BE2C (cell line): ENCODE data around the gene LORICRIN.
A peak's percentile ranks its signal among the peaks of the same experiment; 100 is the strongest.

Experiments used
- DNase-seq: peaks from one replicate; pipeline ENCODE4 v3.0.0-alpha.2; 2020
- H3K27me3 ChIP-seq: fragments of 250-450 bp; sonication (Bioruptor Pico); 2 replicates; pipeline ENCODE4 v1.5.1; 2020; ENCODE audit warnings: mild to moderate bottlenecking
- H3K36me3 ChIP-seq: fragments of 250-450 bp; sonication (Bioruptor Pico); 2 replicates; pipeline ENCODE4 v1.5.1; 2020; ENCODE audit warnings: mild to moderate bottlenecking
- H3K4me1 ChIP-seq: fragments of 250-450 bp; sonication (Bioruptor Pico); 2 replicates; pipeline ENCODE4 v1.5.1; 2020
- H3K4me3 ChIP-seq: 2 replicates; pipeline ENCODE4 v1.5.1; 2011; ENCODE audit warnings: low read depth, low read length
- H3K9me3 ChIP-seq: fragments of 250-450 bp; sonication (Bioruptor Pico); 2 replicates; pipeline ENCODE4 v1.5.1; 2020
- TF ChIP-seq, protein P1 (sequence below): IDR thresholded peaks from 2 replicates; pipeline ENCODE4 v1.5.1; 2012; ENCODE audit warnings: mild to moderate bottlenecking, low read depth, low read length

Gene LORICRIN

DNA sequence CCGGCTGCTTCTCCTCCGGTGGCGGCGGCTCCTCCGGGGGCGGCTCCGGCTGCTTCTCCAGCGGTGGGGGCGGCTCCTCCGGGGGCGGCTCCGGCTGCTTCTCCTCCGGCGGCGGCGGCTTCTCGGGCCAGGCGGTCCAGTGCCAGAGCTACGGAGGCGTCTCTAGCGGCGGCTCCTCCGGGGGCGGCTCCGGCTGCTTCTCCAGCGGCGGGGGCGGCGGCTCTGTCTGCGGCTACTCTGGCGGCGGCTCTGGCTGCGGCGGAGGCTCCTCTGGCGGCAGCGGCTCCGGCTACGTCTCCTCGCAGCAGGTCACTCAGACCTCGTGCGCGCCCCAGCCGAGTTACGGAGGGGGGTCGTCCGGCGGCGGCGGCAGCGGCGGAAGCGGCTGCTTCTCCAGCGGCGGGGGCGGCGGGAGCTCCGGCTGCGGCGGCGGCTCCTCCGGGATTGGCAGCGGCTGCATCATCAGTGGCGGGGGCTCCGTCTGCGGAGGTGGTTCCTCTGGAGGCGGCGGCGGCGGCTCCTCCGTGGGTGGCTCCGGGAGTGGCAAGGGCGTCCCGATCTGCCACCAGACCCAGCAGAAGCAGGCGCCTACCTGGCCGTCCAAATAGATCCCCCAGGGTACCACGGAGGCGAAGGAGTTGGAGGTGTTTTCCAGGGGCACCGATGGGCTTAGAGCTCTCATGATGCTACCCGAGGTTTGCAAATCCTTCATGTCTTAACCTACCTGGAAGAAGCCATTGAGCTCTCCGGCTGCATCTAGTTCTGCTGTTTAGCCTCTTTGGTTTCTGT lies 2.0 kb downstream of the LORICRIN start:
- Histone ChIP-seq H3K4me3 (no peak overlapping the region), H3K9me3 (no peaks in the 10 kb centered on the region), H3K27me3 (peaks cover 64% of the 10 kb centered on the region), H3K36me3 (no peaks in the 10 kb centered on the region), H3K4me1 (no peaks in the 10 kb centered on the region)
- peak; percentile 33 for DNase-seq
- TF ChIP-seq, protein P1, sequence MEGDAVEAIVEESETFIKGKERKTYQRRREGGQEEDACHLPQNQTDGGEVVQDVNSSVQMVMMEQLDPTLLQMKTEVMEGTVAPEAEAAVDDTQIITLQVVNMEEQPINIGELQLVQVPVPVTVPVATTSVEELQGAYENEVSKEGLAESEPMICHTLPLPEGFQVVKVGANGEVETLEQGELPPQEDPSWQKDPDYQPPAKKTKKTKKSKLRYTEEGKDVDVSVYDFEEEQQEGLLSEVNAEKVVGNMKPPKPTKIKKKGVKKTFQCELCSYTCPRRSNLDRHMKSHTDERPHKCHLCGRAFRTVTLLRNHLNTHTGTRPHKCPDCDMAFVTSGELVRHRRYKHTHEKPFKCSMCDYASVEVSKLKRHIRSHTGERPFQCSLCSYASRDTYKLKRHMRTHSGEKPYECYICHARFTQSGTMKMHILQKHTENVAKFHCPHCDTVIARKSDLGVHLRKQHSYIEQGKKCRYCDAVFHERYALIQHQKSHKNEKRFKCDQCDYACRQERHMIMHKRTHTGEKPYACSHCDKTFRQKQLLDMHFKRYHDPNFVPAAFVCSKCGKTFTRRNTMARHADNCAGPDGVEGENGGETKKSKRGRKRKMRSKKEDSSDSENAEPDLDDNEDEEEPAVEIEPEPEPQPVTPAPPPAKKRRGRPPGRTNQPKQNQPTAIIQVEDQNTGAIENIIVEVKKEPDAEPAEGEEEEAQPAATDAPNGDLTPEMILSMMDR, result no peak

DNA sequence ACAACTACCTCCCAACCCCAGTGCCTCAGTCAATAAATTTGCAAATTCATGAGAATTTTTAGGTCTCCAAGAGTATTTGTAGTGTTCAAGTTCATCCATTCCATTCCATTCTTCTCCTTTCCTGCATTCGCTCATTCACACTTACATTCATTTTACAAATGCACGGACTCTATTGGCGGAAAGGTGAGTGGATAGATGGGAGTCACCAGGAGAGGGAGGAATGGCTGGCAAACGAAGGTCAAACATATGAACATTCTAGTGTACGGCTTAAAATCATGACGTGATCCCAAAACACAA lies 2.5 kb downstream of the LORICRIN start:
- Histone ChIP-seq H3K36me3 (no peaks in the 10 kb centered on the region), H3K4me1 (no peaks in the 10 kb centered on the region), H3K27me3 (peaks cover 64% of the 10 kb centered on the region), H3K4me3 (no peak overlapping the region), H3K9me3 (no peaks in the 10 kb centered on the region)
- TF ChIP-seq, protein P1, result no peak
- DNase-seq, result no peak

DNA sequence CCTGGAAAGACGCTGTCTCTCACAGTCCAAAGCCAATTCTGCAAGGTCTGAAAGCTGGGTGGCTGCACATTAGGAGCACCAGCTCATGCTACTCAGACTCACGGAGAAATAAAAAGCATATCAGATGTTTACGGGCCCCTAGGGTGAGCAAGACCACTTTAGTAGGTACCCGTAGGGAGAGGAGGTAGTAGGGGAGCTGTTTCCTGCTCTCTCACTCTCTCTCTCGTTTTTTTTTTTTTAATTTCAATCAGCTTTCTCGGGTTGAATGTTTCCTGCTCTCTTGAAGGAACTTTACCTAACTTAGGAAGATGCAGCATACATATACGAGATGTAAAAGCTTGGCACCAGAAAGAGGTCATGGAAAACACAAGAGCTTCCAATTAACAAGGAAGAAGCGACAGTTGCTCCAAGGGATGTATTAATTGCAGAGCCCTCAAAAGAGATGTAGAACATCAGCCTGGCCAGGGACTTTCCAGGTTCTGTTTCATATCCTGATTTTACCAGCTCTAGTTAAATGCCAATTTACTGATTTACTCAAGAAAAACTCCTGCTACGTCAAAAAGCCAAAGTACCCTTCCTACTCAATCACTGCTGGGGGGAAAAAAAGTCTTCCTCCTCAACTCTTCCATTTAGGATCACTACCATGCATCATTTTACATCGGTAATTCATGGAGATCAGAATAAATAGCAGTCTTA lies 3.1 kb downstream of the LORICRIN start:
- H3K9me3 ChIP-seq, result no peaks in the 10 kb centered on the region
- TF ChIP-seq, protein P1, result no peak
- no peaks in the 10 kb centered on the region for H3K4me1 ChIP-seq
- no peaks in the 10 kb centered on the region for H3K36me3 ChIP-seq
- no peak for DNase-seq
- no peak overlapping the region for H3K4me3 ChIP-seq
- H3K27me3 ChIP-seq, result peaks cover 64% of the 10 kb centered on the region

DNA sequence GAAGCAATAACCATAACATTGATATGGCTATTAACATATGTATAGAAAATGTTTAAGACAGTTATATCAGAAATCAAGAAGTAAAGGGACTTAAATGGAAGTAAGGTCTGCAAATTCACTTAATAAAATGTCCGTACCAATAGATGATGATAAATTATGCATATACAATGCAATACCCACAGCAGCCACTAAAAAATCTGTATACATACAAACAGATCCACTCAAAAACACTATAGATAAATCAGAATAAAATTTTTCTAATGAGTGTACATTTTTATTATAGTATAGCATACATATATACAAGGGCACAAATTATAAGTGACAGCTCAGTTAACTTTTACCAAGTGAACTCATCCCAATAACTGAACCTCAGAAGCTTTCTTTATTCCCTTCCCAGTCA lies 6.0 kb downstream of the LORICRIN start:
- Histone ChIP-seq H3K4me3 (no peak overlapping the region), H3K9me3 (no peaks in the 10 kb centered on the region), H3K36me3 (no peaks in the 10 kb centered on the region), H3K4me1 (no peaks in the 10 kb centered on the region), H3K27me3 (peaks cover 48% of the 10 kb centered on the region)
- DNase-seq, result no peak
- TF ChIP-seq, protein P1, result no peak; the same call in 1 of the 2 replicates

DNA sequence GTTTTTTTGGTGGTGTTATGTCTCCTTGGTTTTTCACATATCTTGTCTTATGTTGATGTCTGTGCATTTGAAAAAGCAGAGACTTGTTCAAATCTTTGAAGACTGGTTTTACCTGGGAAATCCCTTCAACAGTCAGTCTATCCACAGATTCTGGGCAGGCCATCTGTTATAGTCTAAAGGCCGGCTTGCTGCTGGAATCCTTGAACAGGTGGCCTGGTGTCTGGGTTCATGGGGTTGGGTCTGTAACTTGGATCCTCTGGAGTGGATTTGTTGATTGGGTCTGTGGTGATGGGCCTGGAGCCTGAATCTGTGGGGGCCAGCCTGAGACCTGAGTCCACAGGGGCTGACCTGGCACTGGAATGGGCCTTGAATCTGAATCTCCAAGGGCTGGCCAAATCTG lies 12.2 kb downstream of the LORICRIN start:
- Histone ChIP-seq H3K9me3 (no peaks in the 10 kb centered on the region), H3K4me1 (no peaks in the 10 kb centered on the region), H3K36me3 (no peaks in the 10 kb centered on the region), H3K27me3 (peaks cover 8% of the 10 kb centered on the region; the same call in 1 of the 2 replicates), H3K4me3 (no peak overlapping the region)
- TF ChIP-seq, protein P1, result no peak
- no peak for DNase-seq

DNA sequence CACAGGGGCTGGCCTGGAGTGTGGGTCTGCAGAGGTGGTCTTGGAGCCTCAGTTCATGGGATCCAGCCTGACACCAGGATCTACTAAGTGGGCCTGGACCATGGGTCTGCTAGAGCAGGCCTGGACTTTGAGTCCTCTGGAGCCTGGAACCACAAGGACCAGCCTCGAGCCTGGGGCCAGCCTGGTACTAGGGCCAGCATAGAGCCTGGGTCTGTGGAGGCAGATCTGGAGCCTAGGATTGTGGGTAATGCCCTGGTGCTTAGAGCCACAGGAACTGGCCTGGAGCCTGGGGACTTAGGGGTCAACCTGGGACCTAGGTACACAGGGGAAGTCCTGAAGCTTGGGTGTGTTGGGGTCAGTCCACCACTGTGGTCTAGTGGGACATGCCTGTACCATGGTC lies 12.7 kb downstream of the LORICRIN start:
- H3K36me3 ChIP-seq, result no peaks in the 10 kb centered on the region
- DNase-seq, result no peak
- TF ChIP-seq, protein P1, result no peak
- no peaks in the 10 kb centered on the region for H3K4me1 ChIP-seq
- H3K9me3 ChIP-seq, result no peaks in the 10 kb centered on the region
- peaks cover 8% of the 10 kb centered on the region; the same call in 1 of the 2 replicates for H3K27me3 ChIP-seq
- no peak overlapping the region for H3K4me3 ChIP-seq
